NCI-H446 treated with DMSO at 0.1 percent for 48 hours (cell line): ENCODE measurements around the gene ENTPD8.
"Not testable (repeated sequence)": the region's sequence is repeated elsewhere in the genome, so short reads cannot be mapped to it uniquely, and the experiment has no call there.

Experiments used
- DNase-seq: peaks from one replicate; lab custom pipeline; 2025; lab: John Stamatoyannopoulos, UW

The ENTPD8 gene

DNA sequence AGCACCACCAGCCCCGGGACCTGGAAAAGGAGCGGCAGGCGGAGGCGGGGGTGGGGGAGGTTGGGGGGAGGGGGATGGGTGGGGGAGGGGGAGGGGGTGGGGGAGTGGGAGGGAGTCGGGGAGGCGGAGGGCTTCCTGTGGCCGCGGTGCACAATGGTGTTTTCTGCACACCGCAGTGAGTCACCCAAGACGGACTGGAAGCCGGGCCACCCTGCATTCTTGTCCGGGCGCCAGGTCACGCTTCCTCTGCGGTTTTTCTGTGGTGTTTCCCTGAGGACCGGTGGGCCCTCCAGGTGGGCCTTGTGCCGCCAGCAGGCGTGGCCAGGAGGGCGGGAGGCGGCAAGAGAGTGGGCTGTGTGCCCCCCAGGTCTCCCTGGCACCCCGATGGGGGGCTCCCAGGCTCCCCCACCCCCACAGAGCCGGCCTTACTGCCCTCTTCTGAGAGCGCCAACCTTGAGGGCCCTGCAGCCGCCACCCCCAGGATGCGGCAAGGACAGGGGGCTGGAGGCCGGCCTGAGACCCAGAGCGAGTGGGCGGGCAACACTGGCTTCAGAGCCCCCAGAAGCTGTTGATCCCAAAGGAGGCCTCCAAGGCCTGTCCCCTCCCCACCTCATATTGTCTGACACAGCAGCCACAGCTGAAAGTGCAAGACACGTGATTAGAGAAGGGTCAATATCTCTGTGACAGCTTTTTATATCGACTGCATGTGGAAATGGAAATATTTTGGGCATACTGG, 29.3 kb downstream of the ENTPD8 start:
- DNase-seq = no peak

DNA sequence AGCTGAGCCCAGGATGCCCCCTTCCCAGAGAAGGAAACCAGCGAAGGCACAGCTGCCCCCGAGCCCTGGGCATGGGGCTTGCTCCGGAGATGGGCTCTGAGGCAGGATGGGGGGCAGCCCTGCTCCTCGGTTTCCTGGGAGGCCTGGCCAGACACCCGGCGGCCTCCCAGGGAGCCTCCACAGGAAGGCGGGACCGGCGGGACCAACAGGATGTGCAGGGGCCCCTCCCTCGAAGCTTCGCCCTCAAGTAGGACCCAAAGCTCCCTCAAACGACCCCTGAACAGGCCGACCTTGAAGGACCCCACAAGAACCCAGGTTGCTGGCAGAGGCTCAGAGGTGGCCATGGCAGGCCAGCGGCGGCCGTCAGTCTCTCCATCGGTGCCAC, 29.9 kb downstream of the ENTPD8 start:
- no peak for DNase-seq

GRCh38 chr9:137410891-137411249, 30.3 kb downstream of the ENTPD8 start:
- DNase-seq = no peak

- DNase-seq = not testable (repeated sequence)
Observed at GRCh38 chr9:137410236-137410890, 30.8 kb downstream of the ENTPD8 start.

DNA sequence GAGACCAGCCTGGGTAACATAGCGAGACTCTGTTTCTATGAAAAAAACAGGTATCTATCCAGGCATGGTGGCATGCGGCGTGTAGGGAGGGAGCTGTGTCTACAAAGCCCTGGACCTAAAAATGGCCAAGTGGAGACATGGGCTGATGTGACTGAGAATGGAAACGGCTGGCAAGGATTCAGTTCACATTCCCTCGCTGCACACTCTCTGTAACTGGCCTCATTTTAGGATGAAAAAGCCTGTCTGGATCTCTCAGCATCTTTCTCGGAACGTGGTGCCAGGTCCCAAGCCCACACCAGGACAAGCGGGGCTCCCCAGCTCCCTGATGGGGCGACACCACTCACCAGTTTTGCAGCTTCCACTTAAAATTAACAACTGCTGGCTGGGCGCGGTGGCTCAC, 31.6 kb downstream of the ENTPD8 start:
- no peak for DNase-seq

GRCh38 chr9:137408651-137409405, 32.3 kb downstream of the ENTPD8 start:
- no peak for DNase-seq

- no peak for DNase-seq
Observed at GRCh38 chr9:137407590-137408300, 33.4 kb downstream of the ENTPD8 start.

- no peak for DNase-seq
Observed at GRCh38 chr9:137406876-137407589, 34.1 kb downstream of the ENTPD8 start.

DNA sequence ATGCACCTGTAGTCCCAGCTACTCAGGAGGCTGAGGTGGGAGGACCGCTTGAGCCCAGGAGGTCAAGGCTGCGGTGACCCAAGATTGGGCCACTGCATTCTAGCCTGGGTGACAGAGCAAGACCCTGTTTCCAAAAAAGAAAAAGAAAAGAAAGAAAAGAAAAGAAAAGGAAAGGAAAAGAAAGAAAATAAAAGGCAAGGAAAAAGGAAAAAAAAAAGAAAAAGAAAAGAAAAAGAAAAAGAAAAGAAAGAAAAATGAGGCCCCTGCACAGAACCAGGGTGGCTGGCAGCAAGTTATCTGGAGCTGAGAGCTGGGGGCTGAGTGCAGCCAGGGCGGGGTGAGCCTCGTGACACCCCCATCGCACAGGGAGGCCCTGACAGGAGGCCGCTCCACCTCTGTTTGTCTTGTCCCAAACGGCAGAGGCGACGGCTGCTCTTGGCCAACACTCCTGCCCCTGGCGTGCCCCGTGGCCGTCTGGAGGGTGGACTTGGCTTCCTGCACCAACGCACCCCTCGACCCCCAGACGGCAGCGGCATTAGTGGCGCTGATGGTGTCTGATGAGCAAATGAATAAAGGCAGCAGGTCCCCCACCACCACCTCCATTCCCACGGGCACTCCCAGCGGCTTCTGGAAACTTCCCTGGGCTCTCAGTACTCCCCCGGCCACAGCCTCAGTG, 34.9 kb downstream of the ENTPD8 start:
- no peak for DNase-seq

GRCh38 chr9:137405677-137406081, 35.5 kb downstream of the ENTPD8 start:
- DNase-seq = no peak

- DNase-seq = no peak
Observed at GRCh38 chr9:137404961-137405567, 36.1 kb downstream of the ENTPD8 start.

DNA sequence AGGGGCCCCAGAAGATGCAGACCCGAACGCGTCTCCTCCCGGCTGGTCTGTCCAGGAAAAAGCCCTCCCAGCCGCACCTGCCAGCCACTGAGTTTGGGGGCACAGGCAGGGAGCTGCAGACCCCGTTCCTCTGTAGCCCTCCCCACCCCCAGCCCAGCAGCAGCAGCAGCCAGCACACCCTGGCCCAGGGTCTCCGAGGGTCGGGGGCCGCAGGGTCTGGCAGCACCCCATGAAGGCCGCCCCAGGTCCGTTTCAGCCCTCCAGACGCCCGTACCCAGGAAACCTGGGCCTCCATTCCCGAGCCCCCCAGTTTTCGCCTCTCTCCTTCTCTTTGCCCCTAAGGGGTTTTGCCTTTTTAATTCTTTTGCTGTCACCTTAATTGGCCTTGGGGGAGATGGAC, 37.9 kb downstream of the ENTPD8 start:
- DNase-seq = no peak

- no peak for DNase-seq
Observed at GRCh38 chr9:137402746-137403145, 38.4 kb downstream of the ENTPD8 start.

GRCh38 chr9:137398561-137399468, 42.3 kb downstream of the ENTPD8 start:
- DNase-seq = no peak

GRCh38 chr9:137397675-137398423, 43.3 kb downstream of the ENTPD8 start:
- DNase-seq = no peak

DNA sequence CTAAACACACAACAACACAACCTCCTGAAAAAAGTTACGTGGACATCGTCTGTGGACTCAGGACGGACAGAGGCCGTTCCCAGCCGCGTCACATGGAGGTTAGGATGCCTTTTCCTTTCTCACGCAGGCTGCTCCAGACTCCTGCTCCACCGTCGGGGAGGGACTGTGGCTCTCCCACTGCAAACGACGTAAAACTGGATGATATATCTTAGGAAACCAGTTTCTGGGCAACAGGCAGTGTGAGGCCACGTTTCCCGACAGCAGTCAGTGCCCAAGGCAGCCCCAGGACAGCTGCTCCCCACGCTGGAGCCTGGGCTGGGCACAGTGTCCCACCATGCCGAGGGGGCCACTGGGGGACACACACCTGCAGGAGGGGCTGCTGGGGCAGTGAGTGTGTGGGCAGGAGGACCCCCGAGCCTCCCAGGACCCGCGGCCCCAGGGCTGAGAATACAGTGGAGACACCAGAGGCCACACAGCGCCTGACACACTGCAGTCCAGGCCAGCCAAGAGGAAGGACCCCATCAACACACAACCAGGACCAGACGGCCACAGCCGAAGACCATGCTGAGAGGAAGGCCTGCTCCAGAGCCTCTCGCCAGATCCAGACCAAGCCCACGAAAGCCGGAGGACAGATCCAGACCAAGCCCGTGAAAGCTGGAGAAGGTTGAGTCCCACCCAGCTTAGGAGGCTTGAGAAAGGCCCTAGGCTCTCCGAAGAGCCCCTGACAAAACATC, 44.4 kb downstream of the ENTPD8 start:
- DNase-seq = no peak

DNA sequence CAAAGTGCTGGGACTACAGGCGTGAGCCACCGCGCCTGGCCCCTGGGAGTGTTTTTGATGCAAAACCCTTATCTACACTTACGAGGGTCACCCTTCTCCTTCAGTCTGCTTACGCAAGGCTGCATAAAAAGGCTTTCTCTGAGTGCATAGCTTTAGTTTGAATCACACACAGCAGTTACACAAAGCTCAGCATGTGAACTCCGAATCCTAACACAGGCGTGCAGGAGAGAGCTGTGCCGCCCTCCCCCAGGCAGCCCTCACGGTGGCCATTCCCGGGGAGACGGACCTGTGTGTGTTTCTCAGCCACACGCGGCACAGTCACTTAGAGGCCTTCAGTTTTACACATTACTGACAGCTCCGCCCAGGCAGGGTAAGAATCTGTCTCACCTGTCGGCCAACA, 44.9 kb downstream of the ENTPD8 start:
- no peak for DNase-seq

DNA sequence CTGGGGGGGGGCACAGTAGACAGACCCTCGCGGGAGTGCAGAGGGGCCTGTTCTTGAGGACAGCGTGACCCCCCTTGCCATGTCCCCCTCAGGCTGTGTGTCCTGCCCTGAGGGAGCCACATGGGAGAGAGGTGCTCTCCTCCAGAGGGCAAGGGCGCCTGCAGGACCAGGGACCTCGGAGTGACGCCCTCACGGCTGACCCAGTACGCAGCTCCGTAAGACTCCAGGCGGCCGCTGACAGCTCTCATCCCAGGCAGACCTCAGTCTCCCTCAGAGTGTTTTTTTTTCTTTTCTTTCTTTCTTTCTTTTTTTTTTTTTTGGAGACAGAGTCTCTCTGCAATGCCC, 45.5 kb downstream of the ENTPD8 start:
- DNase-seq = no peak
